ENCODE data around the gene THRAP3. TPM values are rescaled to one million over a fixed set of nuclear protein-coding genes. Genes with fewer than 3 reads are reported as not detected.

THRAP3 gene
- polyA plus RNA-seq, 1 donor: 169 TPM

GRCh38 chr1:36352910-36353878 is 129.0 kb downstream of the THRAP3 start:
- no peak for DNase-seq

DNA sequence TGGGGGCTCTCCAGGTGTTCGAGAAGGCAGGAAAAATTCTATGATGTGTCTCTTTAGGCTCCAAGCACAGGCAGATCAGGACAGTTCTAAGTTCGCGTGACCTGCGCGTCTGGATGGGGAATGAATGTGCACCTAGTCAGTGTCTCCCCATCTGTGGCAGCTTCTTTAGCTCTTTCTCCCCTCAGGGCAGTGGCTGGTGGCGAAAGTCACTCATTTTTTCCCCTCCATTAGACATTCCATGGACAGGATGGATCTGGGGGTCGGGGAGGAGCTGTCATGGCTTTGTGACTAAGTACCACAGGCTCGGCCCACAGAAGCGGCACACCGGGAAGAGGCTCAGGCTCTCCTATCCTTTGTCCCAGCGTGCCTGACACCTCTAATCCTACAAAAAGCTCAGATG is 130.2 kb downstream of the THRAP3 start:
- DNase-seq: no peak

Other genes starting within 250 kb of the THRAP3 start
- gene TEKT2, start 140.3 kb upstream of the THRAP3 start, polyA plus RNA-seq (ENCODE audit: insufficient read length): 13.3 TPM
- 28.6 TPM for gene ADPRS, start 135.6 kb upstream of the THRAP3 start, polyA plus RNA-seq (ENCODE audit: insufficient read length)
- 1.2 TPM for gene COL8A2, start 99.2 kb upstream of the THRAP3 start, polyA plus RNA-seq (ENCODE audit: insufficient read length)
- 64.9 TPM for gene TRAPPC3, start 75.0 kb upstream of the THRAP3 start, polyA plus RNA-seq (ENCODE audit: insufficient read length)
- 54.7 TPM for gene MAP7D1, start 68.3 kb upstream of the THRAP3 start, polyA plus RNA-seq (ENCODE audit: insufficient read length)
- 31.2 TPM for gene SH3D21, start 81.9 kb downstream of the THRAP3 start, polyA plus RNA-seq (ENCODE audit: insufficient read length)
- 37.6 TPM for gene EVA1B, start 99.2 kb downstream of the THRAP3 start, polyA plus RNA-seq (ENCODE audit: insufficient read length)
- gene STK40, start 161.5 kb downstream of the THRAP3 start, polyA plus RNA-seq (ENCODE audit: insufficient read length): 40.4 TPM
- 20.3 TPM for gene LSM10, start 173.5 kb downstream of the THRAP3 start, polyA plus RNA-seq (ENCODE audit: insufficient read length)
- gene OSCP1, start 226.0 kb downstream of the THRAP3 start, polyA plus RNA-seq (ENCODE audit: insufficient read length): 29.7 TPM
- gene MRPS15, start 239.9 kb downstream of the THRAP3 start, polyA plus RNA-seq (ENCODE audit: insufficient read length): 68.0 TPM